GM12878 (cell line): Measurements from ENCODE around the gene MYO9B. TPM values are rescaled to one million over a fixed set of nuclear protein-coding genes. Genes with fewer than 3 reads are reported as not detected.

Experiments
- ATAC-seq: fragments of 200-7000 bp; cut with Tn5 transposase; 3 replicates; pipeline ENCODE4 v1.9.1; 2020; ENCODE audit warnings: mild to moderate bottlenecking, moderate library complexity
- BruUV-seq: library from RNA; stranded (reverse); fragments of 400-500 nt; replicated peaks from 2 replicates; lab custom pipeline; 2021; lab: Mats Ljungman, UMichigan
- CTCF ChIA-PET: fragments of 300-600 bp; sonication (Branson Sonifier 250); formaldehyde crosslinking; extraction: SDS; loops from one replicate; lab custom pipeline; 2021; ENCODE audit warnings: inconsistent platforms; lab: Yijun Ruan, JAX
- POLR2A ChIA-PET: fragments of 350-600 bp; formaldehyde crosslinking; extraction: SDS; loops from one replicate; lab custom pipeline; 2021; ENCODE audit warnings: inconsistent platforms; lab: Charles Lee
- RAD21 ChIA-PET: fragments of 300-600 bp; sonication (Branson Sonifier 250); formaldehyde crosslinking; loops from one replicate; lab custom pipeline; 2023; ENCODE audit warnings: antibody characterized with exemption; ENCODE audit not compliant: unreplicated experiment; lab: Charles Lee
- SMC1A ChIA-PET: fragments of 300-600 bp; sonication (Branson Sonifier 250); formaldehyde crosslinking; loops from one replicate; lab custom pipeline; 2023; ENCODE audit not compliant: unreplicated experiment, uncharacterized antibody; lab: Charles Lee
- DNase-seq: peaks from one replicate; pipeline ENCODE4 v3.0.0-alpha.2; 2011; ENCODE audit warnings: low read depth, low spot score
- FAIRE-seq: peaks from 3 replicates; lab custom pipeline; 2011; peaks lifted over from hg19 to GRCh38; lab: Jason Lieb, UNC
- H2AFZ ChIP-seq: 2 replicates; pipeline ENCODE4 v1.6.0; 2011; ENCODE audit warnings: low read depth, low read length, control low read depth; ENCODE audit not compliant: control insufficient read depth
- H3K27ac ChIP-seq: 2 replicates; pipeline ENCODE4 v1.5.1; 2011; ENCODE audit warnings: control low read depth; ENCODE audit not compliant: control insufficient read depth, insufficient read depth
- H3K27me3 ChIP-seq, 2 experiments: replicated peaks in 1 of 2; 2 replicates each; pipeline versions ENCODE4 v1.6.0 to v1.6.1; 2011; ENCODE audit warnings: low read length in 1 of 2; ENCODE audit not compliant: control insufficient read depth in 2 of 2, insufficient read depth in 2 of 2
- H3K36me3 ChIP-seq, 2 experiments: 2 replicates each; pipeline ENCODE4 v1.5.1; 2011; ENCODE audit warnings: low read length in 1 of 2; ENCODE audit not compliant: control insufficient read depth in 2 of 2, insufficient read depth in 2 of 2
- H3K4me1 ChIP-seq: 2 replicates; pipeline ENCODE4 v1.6.1; 2011; ENCODE audit warnings: mild to moderate bottlenecking, low read length, moderate library complexity, mixed read lengths; ENCODE audit not compliant: control insufficient read depth, insufficient read depth
- H3K4me2 ChIP-seq: 2 replicates; pipeline ENCODE4 v1.6.0; 2011; ENCODE audit warnings: control low read depth; ENCODE audit not compliant: control insufficient read depth, insufficient read depth
- H3K4me3 ChIP-seq: fragments of 200-600 bp; sonication (generic); 2 replicates; pipeline ENCODE4 v1.5.1; 2016
- H3K79me2 ChIP-seq: 2 replicates; pipeline ENCODE4 v1.6.0; 2011; ENCODE audit warnings: low read length; ENCODE audit not compliant: control insufficient read depth, insufficient read depth
- H3K9ac ChIP-seq: 2 replicates; pipeline ENCODE4 v1.8.0; 2011; ENCODE audit warnings: low read length, control low read depth, mixed read lengths; ENCODE audit not compliant: control insufficient read depth, insufficient read depth
- H3K9me3 ChIP-seq: replicated peaks from 3 replicates; pipeline ENCODE4 v1.5.1; 2011; ENCODE audit warnings: mild to moderate bottlenecking, low read length; ENCODE audit not compliant: control insufficient read depth, insufficient read depth
- H4K20me1 ChIP-seq: 2 replicates; pipeline ENCODE4 v1.6.0; 2011; ENCODE audit not compliant: control insufficient read depth, insufficient read depth
- ASH2L ChIP-seq: fragments of 300-600, 200-600 bp; sonication (generic); IDR thresholded peaks from 2 replicates; pipeline ENCODE4 v1.6.1; 2017; ENCODE audit warnings: low read depth, mild to moderate bottlenecking, borderline replicate concordance
- CBX3 ChIP-seq: fragments of 200-600 bp; sonication (generic); IDR thresholded peaks from 2 replicates; pipeline ENCODE4 v1.6.1; 2016; ENCODE audit warnings: low read depth, borderline replicate concordance
- CHD4 ChIP-seq: fragments of 200-600 bp; sonication (generic); IDR thresholded peaks from 2 replicates; pipeline ENCODE4 v1.6.1; 2016; ENCODE audit warnings: mild to moderate bottlenecking
- EGR1 ChIP-seq, 2 experiments: IDR thresholded peaks; 1 replicate in 1 of 2; 2 replicates in 1 of 2; pipeline ENCODE4 v1.6.1; 2011 to 2012; ENCODE audit warnings: low read depth in 2 of 2, low read length in 2 of 2, borderline replicate concordance in 1 of 2, mild to moderate bottlenecking in 1 of 2, moderate library complexity in 1 of 2
- EZH2 ChIP-seq: IDR thresholded peaks from 2 replicates; pipeline ENCODE4 v1.6.1; 2012; ENCODE audit warnings: low read depth, mild to moderate bottlenecking, control low read depth, inconsistent platforms, low read length, borderline replicate concordance; ENCODE audit not compliant: control insufficient read depth
- FOS ChIP-seq: IDR thresholded peaks from 3 replicates; pipeline ENCODE4 v1.6.1; 2011; ENCODE audit warnings: borderline replicate concordance; ENCODE audit not compliant: insufficient read length; ENCODE audit errors: extremely low read depth
- FOXM1 ChIP-seq: IDR thresholded peaks from 2 replicates; pipeline ENCODE4 v1.6.1; 2012; ENCODE audit warnings: low read depth, mild to moderate bottlenecking, inconsistent platforms, low read length, moderate library complexity
- HCFC1 ChIP-seq: fragments of 150-350 bp; IDR thresholded peaks from 2 replicates; pipeline ENCODE4 v1.6.1; 2014; ENCODE audit warnings: low read length
- MTA2 ChIP-seq: fragments of 450-650 bp; IDR thresholded peaks from 2 replicates; pipeline ENCODE4 v1.6.1; 2016; ENCODE audit warnings: low read depth, mild to moderate bottlenecking, moderate library complexity
- POLR2AphosphoS2 ChIP-seq: IDR thresholded peaks from 2 replicates; pipeline ENCODE4 v1.6.1; 2011; ENCODE audit warnings: low read depth, mild to moderate bottlenecking, low read length, improper control_type of control experiment, moderate library complexity
- SMAD1 ChIP-seq: fragments of 450-650 bp; IDR thresholded peaks from 2 replicates; pipeline ENCODE4 v1.6.1; 2018; ENCODE audit warnings: mild to moderate bottlenecking, low read depth; ENCODE audit not compliant: partially characterized antibody
- SRF ChIP-seq, 2 experiments: IDR thresholded peaks; 2 replicates each; pipeline ENCODE4 v1.6.1; 2011; ENCODE audit warnings: low read depth in 2 of 2, low read length in 2 of 2, mild to moderate bottlenecking in 1 of 2, moderate library complexity in 1 of 2
- SUPT20H ChIP-seq: IDR thresholded peaks from 2 replicates; pipeline ENCODE4 v1.6.1; 2011; ENCODE audit warnings: low read depth, mild to moderate bottlenecking, low read length, moderate library complexity, borderline replicate concordance; ENCODE audit not compliant: control insufficient read depth
- SUZ12 ChIP-seq: fragments of 200-600 bp; sonication (generic); IDR thresholded peaks from one replicate; pipeline ENCODE4 v1.6.1; 2018; ENCODE audit warnings: antibody characterized with exemption, mild to moderate bottlenecking; ENCODE audit not compliant: unreplicated experiment
- TCF12 ChIP-seq: IDR thresholded peaks from 2 replicates; pipeline ENCODE4 v1.6.1; 2011; ENCODE audit warnings: low read depth, mild to moderate bottlenecking, low read length
- YY1 ChIP-seq: IDR thresholded peaks from 2 replicates; pipeline ENCODE4 v1.6.1; 2011; ENCODE audit warnings: low read depth, mild to moderate bottlenecking, low read length
- WGBS: methylation state at CpG from one replicate; pipeline ENCODE4 v1.1.6; 2016; ENCODE audit warnings: low lambda C conversion rate; ENCODE audit not compliant: insufficient replicate concordance, insufficient coverage; ENCODE audit errors: missing lambda C conversion rate; 5-methylcytosine and 5-hydroxymethylcytosine counted together
- in situ Hi-C: fragments of 300-500 bp; cut with MboI; formaldehyde crosslinking; loops from 9 replicates; pipeline ENCODE4 v1.14.3; 2018; ENCODE audit warnings: mixed read lengths
- intact Hi-C: fragments of 100-400 bp; cut with micrococcal nuclease; formaldehyde crosslinking; loops from one replicate; pipeline ENCODE4 v1.14.2; 2022; ENCODE audit not compliant: unreplicated experiment
- polyA plus RNA-seq, 11 experiments: library from polyadenylated mRNA; depleted of rRNA in 4 of 11; unstranded in 6 of 11; stranded (reverse) in 5 of 11; fragments of >200 nt; fragmentation: Nextera tagmentation in 4 of 11; fragmentation: Illumina TruSeq in 1 of 11; extraction: Ambion mirVana in 4 of 11; extraction: Trizol in 1 of 11; gene quantifications; 1 replicate in 1 of 11; 2 replicates in 10 of 11; pipeline versions ENCODE4 v1.2.1 to v1.2.3, GENCODE V29; 2011 to 2016; ENCODE audit warnings: inconsistent platforms in 2 of 11, missing spikeins in 2 of 11, low read depth in 1 of 11
- total RNA-seq, 4 experiments: library from RNA; depleted of rRNA in 3 of 4; stranded (reverse); fragments of >200 nt in 3 of 4; fragmentation: Illumina TruSeq in 1 of 4; extraction: Trizol in 1 of 4; gene quantifications; 2 replicates each; pipeline versions ENCODE4 v1.2.1 to v1.2.3, GENCODE V29; 2013 to 2021
- TF ChIP-seq, protein P1 (sequence below): IDR thresholded peaks from 2 replicates; pipeline ENCODE4 v1.6.1; 2012; ENCODE audit warnings: low read depth, low read length, improper control_type of control experiment

MYO9B gene
- total and polyA plus RNA-seq, 10 of the 15 experiments (the other 5 are each of a cell fraction or from before 2014, with no cell fraction given) = 5.4 to 165 (median 45.8) TPM

DNA sequence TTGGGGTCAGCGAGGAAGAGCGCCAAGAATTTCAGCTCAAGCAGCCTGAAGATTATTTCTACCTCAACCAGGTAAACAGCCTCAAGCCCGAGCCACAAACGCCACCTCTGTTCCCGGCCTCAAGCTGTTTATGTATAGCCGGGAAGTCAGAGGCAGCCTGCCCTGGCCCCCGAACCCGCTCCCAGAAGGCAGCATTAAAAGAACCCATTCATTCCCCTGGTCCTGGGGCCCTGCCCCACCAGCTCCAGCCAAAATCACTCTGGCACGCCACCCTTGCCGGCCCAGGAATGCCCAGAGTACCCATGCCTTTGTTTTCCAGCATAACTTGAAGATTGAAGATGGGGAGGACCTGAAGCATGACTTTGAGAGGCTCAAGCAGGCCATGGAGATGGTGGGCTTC is 78.4 kb downstream of the MYO9B start:
- RAD21 ChIA-PET = interaction anchor here (0.7 to 0.8 kb wide), 2 partner anchors 75 to 81 kb away, joined by 3 read pairs; no protein-coding TSS in a partner anchor
- no peak for ATAC-seq

DNA sequence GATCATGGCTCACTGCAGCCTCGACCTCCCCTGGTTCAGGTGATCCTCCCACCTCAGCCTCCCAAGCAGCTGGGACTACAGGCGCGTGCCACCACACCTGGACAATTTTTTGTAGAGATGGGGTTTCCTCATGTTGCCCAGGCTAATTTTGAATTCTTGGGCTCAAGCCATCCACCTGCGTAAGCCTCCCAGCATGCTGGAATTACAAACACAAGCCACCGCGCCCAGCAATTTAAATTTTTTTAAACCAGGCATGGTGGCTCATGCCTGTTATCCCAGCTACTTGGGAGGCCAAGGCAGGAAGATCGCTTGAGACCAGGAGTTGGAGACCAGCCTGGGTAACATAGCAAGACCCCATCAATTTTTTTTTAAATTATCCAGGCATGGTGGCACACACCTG is 79.7 kb downstream of the MYO9B start:
- ChIA-PET RAD21 (no interaction called here), CTCF (interaction anchor here (1.6 kb wide), 1 partner anchor 56 kb away, joined by 3 read pairs; no protein-coding TSS in a partner anchor)
- TF ChIP-seq MTA2 = no peak
- no peak for TF ChIP-seq EGR1 (IDR thresholded peaks at IDR 0.05; ENCODE audit: borderline replicate concordance in 1 of 2, low read depth in 2 of 2, low read length in 2 of 2)
- TF ChIP-seq, protein P1, sequence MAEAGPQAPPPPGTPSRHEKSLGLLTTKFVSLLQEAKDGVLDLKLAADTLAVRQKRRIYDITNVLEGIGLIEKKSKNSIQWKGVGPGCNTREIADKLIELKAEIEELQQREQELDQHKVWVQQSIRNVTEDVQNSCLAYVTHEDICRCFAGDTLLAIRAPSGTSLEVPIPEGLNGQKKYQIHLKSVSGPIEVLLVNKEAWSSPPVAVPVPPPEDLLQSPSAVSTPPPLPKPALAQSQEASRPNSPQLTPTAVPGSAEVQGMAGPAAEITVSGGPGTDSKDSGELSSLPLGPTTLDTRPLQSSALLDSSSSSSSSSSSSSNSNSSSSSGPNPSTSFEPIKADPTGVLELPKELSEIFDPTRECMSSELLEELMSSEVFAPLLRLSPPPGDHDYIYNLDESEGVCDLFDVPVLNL = no peak
- no peak for TF ChIP-seq FOXM1
- no peak for TF ChIP-seq YY1
- no peak for TF ChIP-seq SRF (IDR thresholded peaks at IDR 0.05; ENCODE audit: low read depth in 2 of 2, low read length in 2 of 2)
- no peak for TF ChIP-seq FOS
- TF ChIP-seq TCF12 = no peak
- TF ChIP-seq CBX3 = no peak
- no peak for TF ChIP-seq ASH2L
- TF ChIP-seq SUPT20H = no peak
- no peak for TF ChIP-seq POLR2AphosphoS2
- TF ChIP-seq SUZ12 = no peak
- TF ChIP-seq EZH2 = no peak

More for the DNA sequence above, 78.4 kb downstream of the MYO9B start:
- Histone ChIP-seq H4K20me1 (no peaks in the 10 kb centered on the region), H3K9me3 (no peaks in the 10 kb centered on the region), H3K4me2 (no peak overlapping the region), H3K36me3 (peaks cover 26 to 28% of the 10 kb centered on the region in 2 experiments), H3K27ac (no peak overlapping the region), H3K4me1 (no peaks in the 10 kb centered on the region), H3K4me3 (no peak overlapping the region), H2AFZ (no peak overlapping the region), H3K9ac (no peak overlapping the region), H3K79me2 (no peaks in the 10 kb centered on the region), H3K27me3 (no peaks in the 10 kb centered on the region)
- no peak for FAIRE-seq
- DNase-seq = no peak
- intact Hi-C loops = no loop called here
- POLR2A ChIA-PET = no interaction called here
- TF ChIP-seq HCFC1 (no peak), CHD4 (no peak), SMAD1 (no peak)
- no TSS peak for BruUV-seq
- in situ Hi-C loops = no loop called here
- CTCF ChIA-PET = no interaction called here
- 95% methylated on average over 10 of the region's 10 CpGs for WGBS
- SMC1A ChIA-PET = interaction anchor here (0.9 kb wide), 1 partner anchor 29 kb away, joined by 3 read pairs; no protein-coding TSS in a partner anchor

More for the DNA sequence above, 79.7 kb downstream of the MYO9B start:
- SMC1A ChIA-PET = no interaction called here
- Histone ChIP-seq H3K4me2 (no peak overlapping the region), H2AFZ (no peak overlapping the region), H3K9ac (no peak overlapping the region), H4K20me1 (no peaks in the 10 kb centered on the region), H3K27me3 (no peaks in the 10 kb centered on the region), H3K79me2 (no peaks in the 10 kb centered on the region), H3K4me3 (no peak overlapping the region), H3K4me1 (no peaks in the 10 kb centered on the region; the same call in 1 of the 2 replicates), H3K36me3 (peaks cover 25 to 34% of the 10 kb centered on the region in 2 experiments), H3K9me3 (no peaks in the 10 kb centered on the region), H3K27ac (no peak overlapping the region)
- DNase-seq (no peak), ATAC-seq (no peak), FAIRE-seq (no peak)
- WGBS = 100% methylated on average over 7 of the region's 7 CpGs
- intact Hi-C loops = no loop called here
- no TSS peak for BruUV-seq
- in situ Hi-C loops = no loop called here
- POLR2A ChIA-PET = interaction anchor here (0.6 kb wide), 2 partner anchors 10 to 14 kb away, joined by 3 read pairs; no protein-coding TSS in a partner anchor
